ENCODE results near the gene TIGD6. TPM values are rescaled to one million over a fixed set of nuclear protein-coding genes. Genes with fewer than 3 reads are reported as not detected.

Gene TIGD6
- total RNA-seq, 1 experiment from 2014 or later = 2.1 TPM

DNA sequence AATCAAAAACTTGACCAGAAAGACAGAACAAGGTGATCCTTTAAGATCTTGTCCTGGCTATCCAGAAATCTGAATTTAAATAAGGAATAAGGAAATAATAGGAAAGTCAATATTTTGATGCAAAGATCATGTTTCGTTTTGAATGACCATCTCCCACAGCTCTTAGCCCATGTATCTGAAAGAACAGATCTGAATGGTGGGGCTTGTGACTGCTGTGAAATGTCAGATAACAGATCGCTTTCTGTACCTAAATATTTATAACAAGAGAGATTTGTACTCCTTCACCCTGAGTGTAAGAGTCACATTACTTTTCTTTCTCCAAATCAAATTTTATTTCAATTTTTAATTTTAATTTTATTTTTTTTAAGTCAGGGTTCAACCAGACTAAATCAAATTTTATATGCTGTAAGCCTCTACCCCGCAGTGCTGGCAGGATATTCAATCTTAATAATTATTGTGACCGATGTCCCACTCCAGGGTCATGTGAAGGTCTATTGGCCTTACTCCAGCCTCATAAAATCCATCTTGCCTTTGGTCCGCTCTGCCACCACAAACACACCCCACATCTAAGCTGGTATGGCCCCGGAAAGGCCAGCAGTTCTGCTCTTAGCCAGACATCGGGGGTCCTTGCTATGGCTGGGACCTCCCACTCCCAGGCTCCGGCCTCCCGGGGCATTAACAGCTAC is 46.9 kb downstream of the TIGD6 start:
- H3K9ac ChIP-seq (ENCODE audit: low read length) = no peak overlapping the region
- H2AFZ ChIP-seq (ENCODE audit: low read depth, low read length, poor library complexity, severe bottlenecking) = no peak overlapping the region
- CTCF ChIA-PET = no interaction called here
- H3K27ac ChIP-seq (ENCODE audit: low read depth, low read length) = no peak overlapping the region
- DNase-seq (ENCODE audit: low read depth, low spot score) = no peak
- POLR2A ChIA-PET = no interaction called here
- intact Hi-C loops (cut with micrococcal nuclease) = no loop called here
- H3K27me3 ChIP-seq (ENCODE audit: insufficient read depth, low read length) = no peaks in the 10 kb centered on the region
- no peaks in the 10 kb centered on the region for H3K79me2 ChIP-seq (ENCODE audit: insufficient read depth, low read length)
- no TSS peak for BruUV-seq (replicated peaks)
- H3K9me2 ChIP-seq (ENCODE audit: insufficient read depth) = no peaks in the 10 kb centered on the region
- no peaks in the 10 kb centered on the region for H3K36me3 ChIP-seq (ENCODE audit: control insufficient read depth in 1 of 2, insufficient read depth in 2 of 2, low read length in 2 of 2)
- H4K20me1 ChIP-seq (ENCODE audit: insufficient read depth) = no peaks in the 10 kb centered on the region
- no peak overlapping the region for H3K4me2 ChIP-seq (ENCODE audit: low read length)
- TF ChIP-seq, protein P1, sequence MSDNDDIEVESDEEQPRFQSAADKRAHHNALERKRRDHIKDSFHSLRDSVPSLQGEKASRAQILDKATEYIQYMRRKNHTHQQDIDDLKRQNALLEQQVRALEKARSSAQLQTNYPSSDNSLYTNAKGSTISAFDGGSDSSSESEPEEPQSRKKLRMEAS (IDR thresholded peaks at IDR 0.05) = no peak
- no peak for TF ChIP-seq SIN3A (IDR thresholded peaks at IDR 0.05; ENCODE audit: low read depth)
- TF ChIP-seq, protein P2, sequence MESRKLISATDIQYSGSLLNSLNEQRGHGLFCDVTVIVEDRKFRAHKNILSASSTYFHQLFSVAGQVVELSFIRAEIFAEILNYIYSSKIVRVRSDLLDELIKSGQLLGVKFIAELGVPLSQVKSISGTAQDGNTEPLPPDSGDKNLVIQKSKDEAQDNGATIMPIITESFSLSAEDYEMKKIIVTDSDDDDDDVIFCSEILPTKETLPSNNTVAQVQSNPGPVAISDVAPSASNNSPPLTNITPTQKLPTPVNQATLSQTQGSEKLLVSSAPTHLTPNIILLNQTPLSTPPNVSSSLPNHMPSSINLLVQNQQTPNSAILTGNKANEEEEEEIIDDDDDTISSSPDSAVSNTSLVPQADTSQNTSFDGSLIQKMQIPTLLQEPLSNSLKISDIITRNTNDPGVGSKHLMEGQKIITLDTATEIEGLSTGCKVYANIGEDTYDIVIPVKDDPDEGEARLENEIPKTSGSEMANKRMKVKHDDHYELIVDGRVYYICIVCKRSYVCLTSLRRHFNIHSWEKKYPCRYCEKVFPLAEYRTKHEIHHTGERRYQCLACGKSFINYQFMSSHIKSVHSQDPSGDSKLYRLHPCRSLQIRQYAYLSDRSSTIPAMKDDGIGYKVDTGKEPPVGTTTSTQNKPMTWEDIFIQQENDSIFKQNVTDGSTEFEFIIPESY (IDR thresholded peaks at IDR 0.05; ENCODE audit: extremely low read depth, insufficient replicate concordance, low read length) = no peak
- TF ChIP-seq, protein P3, sequence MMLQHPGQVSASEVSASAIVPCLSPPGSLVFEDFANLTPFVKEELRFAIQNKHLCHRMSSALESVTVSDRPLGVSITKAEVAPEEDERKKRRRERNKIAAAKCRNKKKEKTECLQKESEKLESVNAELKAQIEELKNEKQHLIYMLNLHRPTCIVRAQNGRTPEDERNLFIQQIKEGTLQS (IDR thresholded peaks at IDR 0.05) = no peak
- no peak for TF ChIP-seq POLR2AphosphoS5 (IDR thresholded peaks at IDR 0.05; ENCODE audit: low read depth, low read length)
- no peak for TF ChIP-seq ZFX (IDR thresholded peaks at IDR 0.05)
- no peak for TF ChIP-seq TCF7L2 (IDR thresholded peaks at IDR 0.05; ENCODE audit: borderline replicate concordance, extremely low read depth, insufficient read depth, insufficient read length)
- no peak for TF ChIP-seq ELF1 (IDR thresholded peaks at IDR 0.05; ENCODE audit: borderline replicate concordance, low read depth)
- no peak for TF ChIP-seq CEBPB (IDR thresholded peaks at IDR 0.05; ENCODE audit: low read depth)
- no peak for TF ChIP-seq RAD21 (IDR thresholded peaks at IDR 0.05; ENCODE audit: low read depth)
- H3K9me3 ChIP-seq (ENCODE audit: control insufficient read depth in 1 of 2, insufficient read depth in 1 of 2, low read depth in 1 of 2, low read length in 2 of 2) = no peaks in the 10 kb centered on the region
- H3K4me1 ChIP-seq (ENCODE audit: control insufficient read depth in 1 of 2, insufficient read depth in 2 of 2, low read length in 2 of 2) = no peaks in the 10 kb centered on the region
- RAD21 ChIA-PET (ENCODE audit: low non-redundant PET in 1 of 2, low total read pairs in 2 of 2, uncharacterized antibody in 2 of 2, unreplicated experiment in 2 of 2) = no interaction called here
- ATAC-seq = no peak
- no peak overlapping the region for H3K4me3 ChIP-seq (replicated peaks in 1 of 2; ENCODE audit: low read depth in 1 of 2, low read length in 2 of 2)

Data from HCT116 (cell line).